ENCODE data around the gene XPO6. TPM values are rescaled to one million over a fixed set of nuclear protein-coding genes. Genes with fewer than 3 reads are reported as not detected.

The XPO6 gene
- total RNA-seq, 3 donors from 2014 or later (not counting 1 experiment from before 2014, with no cell fraction given), result 233 to 321 (median 240) TPM

- Histone ChIP-seq H3K4me3 (ENCODE audit: low read length) (no peak overlapping the region), H3K27me3 (ENCODE audit: control insufficient read depth, insufficient read depth, low read length) (no peaks in the 10 kb centered on the region), H3K9me3 (ENCODE audit: control insufficient read depth, insufficient read depth, low read length) (no peaks in the 10 kb centered on the region), H3K36me3 (ENCODE audit: control insufficient read depth, insufficient read depth, low read length) (no peaks in the 10 kb centered on the region), H3K27ac (ENCODE audit: low read length) (no peak overlapping the region), H3K4me1 (ENCODE audit: control insufficient read depth, insufficient read depth, low read length) (no peaks in the 10 kb centered on the region)
- DNase-seq (no peak), ATAC-seq (no peak)
- Mint-ChIP-seq H3K9me3 (peaks cover 0 to 4% of the 10 kb centered on the region in 2 donors), H3K27me3 (ENCODE audit: low read depth in 2 of 2) (peaks cover 22% of the 10 kb centered on the region in 2 donors), H3K4me3 (no peak overlapping the region), H3K4me1 (no peaks in the 10 kb centered on the region), H3K27ac (no peak overlapping the region), H3K36me3 (peaks cover 5% of the 10 kb centered on the region)
- 30% methylated on average over 15 of the region's 15 CpGs for WGBS (ENCODE audit: insufficient coverage)
- intact Hi-C loops (cut with micrococcal nuclease), result no loop called here
- TF ChIP-seq CTCF (IDR thresholded peaks at IDR 0.05), result no peak
These were observed 158.3 kb downstream of the XPO6 start for GRCh38 chr16:28053461-28053860.

- peaks cover 0 to 4% of the 10 kb centered on the region in 2 donors for H3K9me3 Mint-ChIP-seq
- ATAC-seq (no peak), DNase-seq (no peak)
- Histone ChIP-seq H3K4me1 (ENCODE audit: control insufficient read depth, insufficient read depth, low read length) (no peaks in the 10 kb centered on the region), H3K36me3 (ENCODE audit: control insufficient read depth, insufficient read depth, low read length) (no peaks in the 10 kb centered on the region), H3K4me3 (ENCODE audit: low read length) (no peak overlapping the region), H3K9me3 (ENCODE audit: control insufficient read depth, insufficient read depth, low read length) (no peaks in the 10 kb centered on the region), H3K27me3 (ENCODE audit: control insufficient read depth, insufficient read depth, low read length) (no peaks in the 10 kb centered on the region), H3K27ac (ENCODE audit: low read length) (no peak overlapping the region)
- intact Hi-C loops (cut with micrococcal nuclease), result no loop called here
- no peak for TF ChIP-seq CTCF (IDR thresholded peaks at IDR 0.05)
- H3K27me3 Mint-ChIP-seq (ENCODE audit: low read depth in 2 of 2), result peaks cover 13 to 19% of the 10 kb centered on the region in 2 donors
- H3K36me3 Mint-ChIP-seq, result peaks cover 6% of the 10 kb centered on the region
- no peak overlapping the region for H3K27ac Mint-ChIP-seq
- 89% methylated on average over 7 of the region's 8 CpGs for WGBS (ENCODE audit: insufficient coverage)
- no peaks in the 10 kb centered on the region for H3K4me1 Mint-ChIP-seq
- no peak overlapping the region for H3K4me3 Mint-ChIP-seq
These were observed 159.3 kb downstream of the XPO6 start for GRCh38 chr16:28052274-28053128.

GRCh38 chr16:28051486-28051885 lies 160.3 kb downstream of the XPO6 start:
- ATAC-seq, result no peak
- H3K9me3 Mint-ChIP-seq, result peaks cover 0 to 4% of the 10 kb centered on the region in 2 donors

More at GRCh38 chr16:28051486-28051885, 160.3 kb downstream of the XPO6 start:
- no peak for DNase-seq
- H3K36me3 Mint-ChIP-seq, result peaks cover 6% of the 10 kb centered on the region
- H3K27ac ChIP-seq (ENCODE audit: low read length), result no peak overlapping the region
- no peaks in the 10 kb centered on the region for H3K4me1 Mint-ChIP-seq
- TF ChIP-seq CTCF (IDR thresholded peaks at IDR 0.05), result no peak
- H3K4me3 Mint-ChIP-seq, result no peak overlapping the region
- H3K36me3 ChIP-seq (ENCODE audit: control insufficient read depth, insufficient read depth, low read length), result no peaks in the 10 kb centered on the region
- no peaks in the 10 kb centered on the region for H3K4me1 ChIP-seq (ENCODE audit: control insufficient read depth, insufficient read depth, low read length)
- H3K4me3 ChIP-seq (ENCODE audit: low read length), result no peak overlapping the region
- peaks cover 14 to 17% of the 10 kb centered on the region in 2 donors for H3K27me3 Mint-ChIP-seq (ENCODE audit: low read depth in 2 of 2)
- no peaks in the 10 kb centered on the region for H3K9me3 ChIP-seq (ENCODE audit: control insufficient read depth, insufficient read depth, low read length)
- no peak overlapping the region for H3K27ac Mint-ChIP-seq
- WGBS (ENCODE audit: insufficient coverage), result 73% methylated on average over 7 of the region's 7 CpGs
- no peaks in the 10 kb centered on the region for H3K27me3 ChIP-seq (ENCODE audit: control insufficient read depth, insufficient read depth, low read length)
- intact Hi-C loops (cut with micrococcal nuclease), result no loop called here

Other genes with a start within 250 kb of the XPO6 start
- gene GSG1L, start 148.3 kb downstream of the XPO6 start, total RNA-seq, result under 1 TPM in 1 of 3 donors, not detected in 2; 0.25 TPM
- gene SBK1, start 80.6 kb upstream of the XPO6 start, total RNA-seq, result 10 to 100 TPM; 59.3 to 60.9 (median 59.8) TPM
- gene NPIPB6, start 151.5 kb upstream of the XPO6 start, total RNA-seq, result 1 to 10 TPM in 2 of 3 donors, not detected in 1; 4.1 to 5.7 TPM
- 10 to 100 TPM; 28.4 to 64.6 (median 30.4) TPM for gene EIF3CL, start 191.9 kb upstream of the XPO6 start, total RNA-seq